ENCODE results near the gene ZNF70.

DNA sequence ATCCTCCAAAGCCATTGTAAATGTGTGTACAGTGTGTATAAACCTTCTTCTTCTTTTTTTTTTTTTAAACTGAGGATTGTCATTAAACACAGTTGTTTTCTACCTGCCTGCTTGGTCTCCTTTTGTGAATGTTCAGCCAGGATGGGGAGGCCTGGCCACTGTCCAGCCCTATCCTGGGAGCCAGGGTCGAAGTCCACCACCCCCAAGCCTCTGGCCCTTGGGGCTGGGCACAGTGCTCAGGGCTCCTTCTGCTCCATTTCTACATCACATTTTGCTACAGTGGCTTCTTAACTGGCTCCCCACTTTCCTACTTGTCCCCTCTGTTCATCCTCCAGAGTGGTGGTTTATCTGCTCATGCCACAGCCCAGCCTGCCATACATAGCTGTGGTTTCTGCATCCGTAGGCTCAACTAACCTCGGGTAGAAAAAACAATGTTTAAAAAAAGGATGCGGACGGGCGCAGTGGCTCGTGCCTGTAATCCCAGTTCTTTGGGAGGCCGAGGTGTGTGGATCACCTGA lies 33.4 kb upstream of the ZNF70 start:
- TF ChIP-seq CTCF (IDR thresholded peaks at IDR 0.05; ENCODE audit: poor library complexity), result no peak
- TF ChIP-seq EZH2 (IDR thresholded peaks at IDR 0.05; ENCODE audit: borderline replicate concordance), result no peak
- TF ChIP-seq EZH2phosphoT487 (IDR thresholded peaks at IDR 0.05; ENCODE audit: low read depth, severe bottlenecking, unreplicated experiment), result no peak

Measured in hepatocyte (in vitro differentiated cells).